PC-3 (cell line): ENCODE results near the gene RNF166. TPM values are rescaled to one million over a fixed set of nuclear protein-coding genes. Genes with fewer than 3 reads are reported as not detected.
A peak's percentile ranks its signal among the peaks of the same experiment; 100 is the strongest.

Experiments used
- ATAC-seq: fragments of 200-7000 bp; cut with Tn5 transposase; 2 replicates; pipeline ENCODE4 v1.9.1; 2020; ENCODE audit warnings: mild to moderate bottlenecking, moderate library complexity
- BruUV-seq: library from RNA; stranded (reverse); fragments of 400-500 nt; replicated peaks from 2 replicates; lab custom pipeline; 2021; lab: Mats Ljungman, UMichigan
- CTCF ChIA-PET: fragments of 300-600 bp; sonication (Branson Sonifier 250); formaldehyde crosslinking; loops from one replicate; lab custom pipeline; 2022; ENCODE audit warnings: antibody characterized with exemption; lab: Charles Lee
- POLR2A ChIA-PET: fragments of 300-600 bp; sonication (Branson Sonifier 250); formaldehyde crosslinking; loops from one replicate; lab custom pipeline; 2022; ENCODE audit warnings: antibody characterized with exemption; ENCODE audit not compliant: unreplicated experiment; lab: Charles Lee
- DNase-seq: peaks from one replicate; pipeline ENCODE4 v3.0.0-alpha.2; 2015
- H2AFZ ChIP-seq: fragments of 300-600 bp; sonication (generic); 2 replicates; pipeline ENCODE4 v1.6.0; 2016; ENCODE audit warnings: antibody characterized with exemption, low read length
- H3F3A ChIP-seq: fragments of 300-600 bp; sonication (generic); one replicate; pipeline ENCODE4 v1.6.0; 2017; ENCODE audit warnings: antibody characterized with exemption, low read length, control low read depth, mild to moderate bottlenecking; ENCODE audit not compliant: unreplicated experiment
- H3K27ac ChIP-seq: fragments of 300-600 bp; sonication (generic); 2 replicates; pipeline ENCODE4 v1.5.1; 2016; ENCODE audit warnings: mild to moderate bottlenecking, low read length
- H3K27me3 ChIP-seq: fragments of 300-600 bp; sonication (generic); 2 replicates; pipeline ENCODE4 v1.6.1; 2016; ENCODE audit warnings: low read length, mixed read lengths
- H3K36me3 ChIP-seq: fragments of 300-600 bp; sonication (generic); 2 replicates; pipeline ENCODE4 v1.6.1; 2016; ENCODE audit warnings: low read depth, mixed run types, low read length, mixed read lengths
- H3K4me1 ChIP-seq: fragments of 300-600 bp; sonication (generic); 2 replicates; pipeline ENCODE4 v1.5.1; 2016; ENCODE audit warnings: low read length; ENCODE audit not compliant: insufficient read depth
- H3K4me2 ChIP-seq: fragments of 300-600 bp; sonication (generic); 2 replicates; pipeline ENCODE4 v1.6.0; 2016; ENCODE audit warnings: low read length
- H3K4me3 ChIP-seq: fragments of 300-600 bp; sonication (generic); 2 replicates; pipeline ENCODE4 v1.5.1; 2016; ENCODE audit warnings: mild to moderate bottlenecking, low read length, mixed read lengths
- H3K79me2 ChIP-seq: fragments of 300-600 bp; sonication (generic); 2 replicates; pipeline ENCODE4 v1.6.1; 2017; ENCODE audit warnings: low read length, mixed read lengths
- H3K9ac ChIP-seq: fragments of 300-600 bp; sonication (generic); 2 replicates; pipeline ENCODE4 v1.6.0; 2016; ENCODE audit warnings: mild to moderate bottlenecking, low read length
- H3K9me2 ChIP-seq: fragments of 300-600 bp; sonication (generic); replicated peaks from 2 replicates; pipeline ENCODE4 v1.6.1; 2016; ENCODE audit warnings: mixed run types, low read length, mixed read lengths
- H3K9me3 ChIP-seq: fragments of 300-600 bp; sonication (generic); 2 replicates; pipeline ENCODE4 v1.6.1; 2016; ENCODE audit warnings: low read length, mixed read lengths
- H4K20me1 ChIP-seq: fragments of 300-600 bp; sonication (generic); 2 replicates; pipeline ENCODE4 v1.6.1; 2016; ENCODE audit warnings: low read length, mixed read lengths
- CTCF ChIP-seq: fragments of 300-600 bp; sonication (generic); conservative IDR thresholded peaks from 2 replicates; pipeline ENCODE4 v1.5.1; 2017; ENCODE audit warnings: antibody characterized with exemption, low read depth, mild to moderate bottlenecking, low read length
- EZH2 ChIP-seq: fragments of 300-600 bp; sonication (generic); IDR thresholded peaks from one replicate; pipeline ENCODE4 v1.6.1; 2017; ENCODE audit warnings: antibody characterized with exemption, mild to moderate bottlenecking, low read length; ENCODE audit not compliant: unreplicated experiment
- EZH2phosphoT487 ChIP-seq: fragments of 300-600 bp; sonication (generic); IDR thresholded peaks from 2 replicates; pipeline ENCODE4 v1.6.1; 2018; ENCODE audit warnings: mild to moderate bottlenecking, antibody characterized with exemption, low read length, borderline replicate concordance
- intact Hi-C: fragments of 100-400 bp; cut with micrococcal nuclease; formaldehyde crosslinking; loops from 2 replicates; pipeline ENCODE4 v1.9.0; 2023
- total RNA-seq: library from RNA; depleted of rRNA; stranded (reverse); fragments of >200 nt; gene quantifications from 2 replicates; pipeline ENCODE4 v1.2.3, GENCODE V29; 2014

RNF166 gene
- total RNA-seq, 1 experiment from 2014 or later: 28.8 TPM

GRCh38 chr16:88702371-88703210 lies 3.6 kb downstream of the RNF166 start:
- Histone ChIP-seq H3K4me1 (peaks cover 15% of the 10 kb centered on the region), H3F3A (no peaks in the 10 kb centered on the region), H3K4me3 (no peak overlapping the region), H2AFZ (no peak overlapping the region), H3K27ac (no peak overlapping the region), H3K9me3 (no peaks in the 10 kb centered on the region), H3K79me2 (peaks cover 24% of the 10 kb centered on the region), H3K27me3 (no peaks in the 10 kb centered on the region), H3K9ac (no peak overlapping the region), H3K9me2 (no peaks in the 10 kb centered on the region), H3K4me2 (no peak overlapping the region), H3K36me3 (no peaks in the 10 kb centered on the region), H4K20me1 (no peaks in the 10 kb centered on the region)
- intact Hi-C loops: no loop called here
- TF ChIP-seq EZH2phosphoT487: no peak
- no peak for TF ChIP-seq CTCF
- TF ChIP-seq EZH2: no peak
- DNase-seq: no peak
- BruUV-seq: no TSS peak
- ChIA-PET POLR2A (no interaction called here), CTCF (no interaction called here)
- no peak for ATAC-seq

GRCh38 chr16:88701581-88702370 lies 4.4 kb downstream of the RNF166 start:
- DNase-seq (no peak), ATAC-seq (no peak)
- H3K27me3 ChIP-seq: no peaks in the 10 kb centered on the region
- BruUV-seq: no TSS peak
- H2AFZ ChIP-seq: no peak overlapping the region
- H3K4me2 ChIP-seq: 0 out of 2 replicates have a peak overlapping the region, but pooled peaks have one; percentile 46
- no peak overlapping the region for H3K9ac ChIP-seq
- no peak for TF ChIP-seq EZH2
- TF ChIP-seq CTCF: no peak
- peaks cover 15% of the 10 kb centered on the region for H3K4me1 ChIP-seq
- no peaks in the 10 kb centered on the region for H3F3A ChIP-seq
- CTCF ChIA-PET: no interaction called here
- H3K4me3 ChIP-seq: no peak overlapping the region
- POLR2A ChIA-PET: no interaction called here
- H3K36me3 ChIP-seq: no peaks in the 10 kb centered on the region
- H3K79me2 ChIP-seq: peaks cover 16% of the 10 kb centered on the region
- H3K9me2 ChIP-seq: no peaks in the 10 kb centered on the region
- intact Hi-C loops: no loop called here
- no peaks in the 10 kb centered on the region for H4K20me1 ChIP-seq
- H3K9me3 ChIP-seq: no peaks in the 10 kb centered on the region
- no peak overlapping the region for H3K27ac ChIP-seq
